Vagina (tissue), 2 donors: ENCODE data around the gene NRSN1. TPM values are rescaled to one million over a fixed set of nuclear protein-coding genes. Genes with fewer than 3 reads are reported as not detected.

ENCODE experiments used
- DNase-seq, 2 donors: peaks; one replicate each; pipeline ENCODE4 v3.0.0-alpha.2; 2017; ENCODE audit errors: extremely low spot score in 2 of 2
- H3K27ac ChIP-seq: fragments of 200-600 bp; sonication (generic); one replicate; pipeline ENCODE4 v1.5.1; 2019
- H3K27me3 ChIP-seq: fragments of 200-600 bp; sonication (generic); one replicate; pipeline ENCODE4 v1.5.1; 2019
- H3K36me3 ChIP-seq, 2 donors: fragments of 200-600 bp; sonication (generic); one replicate each; pipeline ENCODE4 v1.5.1; 2017 to 2019
- H3K4me1 ChIP-seq: fragments of 200-600 bp; sonication (generic); one replicate; pipeline ENCODE4 v1.5.1; 2019
- H3K4me3 ChIP-seq, 2 donors: fragments of 200-600 bp; sonication (generic); 1 replicate in 1 of 2; 2 replicates in 1 of 2; pipeline ENCODE4 v1.5.1; 2016 to 2019
- H3K9me3 ChIP-seq: fragments of 200-600 bp; sonication (generic); one replicate; pipeline ENCODE4 v1.5.1; 2019
- POLR2A ChIP-seq, 2 donors: fragments of 450-650 bp; IDR thresholded peaks; one replicate each; pipeline ENCODE4 v1.6.1; 2017; ENCODE audit warnings: antibody characterized with exemption in 2 of 2, mild to moderate bottlenecking in 2 of 2, moderate library complexity in 2 of 2
- POLR2AphosphoS5 ChIP-seq, 2 donors: sonication (generic); formaldehyde crosslinking; IDR thresholded peaks; one replicate each; pipeline ENCODE4 v1.9.0; 2017; ENCODE audit warnings: antibody characterized with exemption in 2 of 2, mild to moderate bottlenecking in 2 of 2, low read depth in 1 of 2; ENCODE audit not compliant: insufficient read depth in 1 of 2
- intact Hi-C: fragments of 100-400 bp; cut with DNase I; formaldehyde crosslinking; loops from one replicate; pipeline ENCODE4 v1.15.1; 2023
- total RNA-seq: library from RNA; depleted of rRNA; stranded (reverse); fragments of >200 nt; gene quantifications from one replicate; pipeline ENCODE4 v1.2.3, GENCODE V29; 2016
- TF ChIP-seq, protein P1 (sequence below), 3 experiments: fragments of 450-650 bp in 2 of 3; fragments of 200-600 bp in 1 of 3; sonication (generic) in 1 of 3; IDR thresholded peaks; one replicate each; pipeline ENCODE4 v1.5.1; 2017 to 2019; ENCODE audit warnings: antibody characterized with exemption in 3 of 3, mild to moderate bottlenecking in 2 of 3, moderate library complexity in 2 of 3

NRSN1 gene
- total RNA-seq, 1 donor from 2014 or later = 1.5 TPM

DNA sequence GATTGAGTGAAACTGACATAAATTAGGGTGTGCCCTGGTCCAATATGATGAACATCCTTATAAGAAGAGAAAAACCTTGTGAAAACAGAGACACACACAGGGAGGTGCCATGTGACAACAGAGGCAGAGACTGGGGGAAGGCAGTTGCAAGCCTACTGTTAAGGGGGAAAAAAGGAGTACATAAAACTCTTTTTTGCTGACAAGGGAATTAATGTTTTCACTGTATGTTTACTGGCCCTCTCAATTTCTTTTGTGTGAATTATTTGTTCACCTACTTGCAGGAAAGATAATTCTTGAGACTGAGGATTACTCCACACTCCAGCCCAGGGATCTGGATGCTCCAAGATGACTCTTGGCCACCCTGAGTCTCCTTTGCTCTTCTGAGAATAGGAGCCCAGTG is 12.1 kb upstream of the NRSN1 start:
- no peak for TF ChIP-seq POLR2AphosphoS5 (IDR thresholded peaks at IDR 0.05; ENCODE audit: insufficient read depth in 1 of 2, low read depth in 1 of 2)
- TF ChIP-seq, protein P1, sequence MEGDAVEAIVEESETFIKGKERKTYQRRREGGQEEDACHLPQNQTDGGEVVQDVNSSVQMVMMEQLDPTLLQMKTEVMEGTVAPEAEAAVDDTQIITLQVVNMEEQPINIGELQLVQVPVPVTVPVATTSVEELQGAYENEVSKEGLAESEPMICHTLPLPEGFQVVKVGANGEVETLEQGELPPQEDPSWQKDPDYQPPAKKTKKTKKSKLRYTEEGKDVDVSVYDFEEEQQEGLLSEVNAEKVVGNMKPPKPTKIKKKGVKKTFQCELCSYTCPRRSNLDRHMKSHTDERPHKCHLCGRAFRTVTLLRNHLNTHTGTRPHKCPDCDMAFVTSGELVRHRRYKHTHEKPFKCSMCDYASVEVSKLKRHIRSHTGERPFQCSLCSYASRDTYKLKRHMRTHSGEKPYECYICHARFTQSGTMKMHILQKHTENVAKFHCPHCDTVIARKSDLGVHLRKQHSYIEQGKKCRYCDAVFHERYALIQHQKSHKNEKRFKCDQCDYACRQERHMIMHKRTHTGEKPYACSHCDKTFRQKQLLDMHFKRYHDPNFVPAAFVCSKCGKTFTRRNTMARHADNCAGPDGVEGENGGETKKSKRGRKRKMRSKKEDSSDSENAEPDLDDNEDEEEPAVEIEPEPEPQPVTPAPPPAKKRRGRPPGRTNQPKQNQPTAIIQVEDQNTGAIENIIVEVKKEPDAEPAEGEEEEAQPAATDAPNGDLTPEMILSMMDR (IDR thresholded peaks at IDR 0.05) = no peak
- no peak for TF ChIP-seq POLR2A (IDR thresholded peaks at IDR 0.05)
- no peak overlapping the region for H3K4me3 ChIP-seq
- H3K27me3 ChIP-seq = no peaks in the 10 kb centered on the region
- intact Hi-C loops = no loop called here
- no peak for DNase-seq
- H3K27ac ChIP-seq = no peak overlapping the region
- no peaks in the 10 kb centered on the region for H3K9me3 ChIP-seq
- no peaks in the 10 kb centered on the region for H3K36me3 ChIP-seq
- no peaks in the 10 kb centered on the region for H3K4me1 ChIP-seq

- Histone ChIP-seq H3K4me1 (no peaks in the 10 kb centered on the region), H3K27ac (no peak overlapping the region), H3K27me3 (no peaks in the 10 kb centered on the region), H3K9me3 (no peaks in the 10 kb centered on the region), H3K36me3 (no peaks in the 10 kb centered on the region), H3K4me3 (no peak overlapping the region)
- intact Hi-C loops = no loop called here
- DNase-seq = no peak
- no peak for TF ChIP-seq POLR2AphosphoS5 (IDR thresholded peaks at IDR 0.05; ENCODE audit: insufficient read depth in 1 of 2, low read depth in 1 of 2)
- TF ChIP-seq, protein P1 (IDR thresholded peaks at IDR 0.05) = no peak
Observed at GRCh38 chr6:24117021-24117420, 9.0 kb upstream of the NRSN1 start.

DNA sequence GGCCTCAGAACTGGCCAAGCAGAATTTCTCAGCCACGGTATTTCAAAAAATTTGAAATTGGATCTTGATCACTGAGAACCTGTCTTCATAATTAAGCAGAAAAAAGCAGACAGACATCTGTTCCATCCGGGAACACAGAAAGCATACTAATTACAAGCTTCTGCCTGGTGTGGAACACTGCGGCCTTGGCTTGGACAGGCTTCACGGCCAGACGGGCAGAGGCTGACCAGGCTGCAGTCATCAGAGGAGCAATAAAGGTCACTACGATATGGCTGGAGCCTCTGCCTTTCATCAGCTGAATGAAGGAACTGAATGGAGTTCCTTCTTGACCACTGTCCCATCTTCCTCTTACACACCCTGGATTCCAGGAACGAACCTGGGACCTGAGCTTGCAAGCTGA is 3.9 kb upstream of the NRSN1 start:
- intact Hi-C loops = no loop called here
- Histone ChIP-seq H3K27me3 (no peaks in the 10 kb centered on the region), H3K27ac (no peak overlapping the region), H3K4me3 (no peak overlapping the region), H3K9me3 (no peaks in the 10 kb centered on the region), H3K36me3 (no peaks in the 10 kb centered on the region), H3K4me1 (no peaks in the 10 kb centered on the region)
- DNase-seq = no peak
- no peak for TF ChIP-seq POLR2AphosphoS5 (IDR thresholded peaks at IDR 0.05; ENCODE audit: insufficient read depth in 1 of 2, low read depth in 1 of 2)
- TF ChIP-seq POLR2A (IDR thresholded peaks at IDR 0.05) = no peak
- TF ChIP-seq, protein P1 (IDR thresholded peaks at IDR 0.05) = no peak

DNA sequence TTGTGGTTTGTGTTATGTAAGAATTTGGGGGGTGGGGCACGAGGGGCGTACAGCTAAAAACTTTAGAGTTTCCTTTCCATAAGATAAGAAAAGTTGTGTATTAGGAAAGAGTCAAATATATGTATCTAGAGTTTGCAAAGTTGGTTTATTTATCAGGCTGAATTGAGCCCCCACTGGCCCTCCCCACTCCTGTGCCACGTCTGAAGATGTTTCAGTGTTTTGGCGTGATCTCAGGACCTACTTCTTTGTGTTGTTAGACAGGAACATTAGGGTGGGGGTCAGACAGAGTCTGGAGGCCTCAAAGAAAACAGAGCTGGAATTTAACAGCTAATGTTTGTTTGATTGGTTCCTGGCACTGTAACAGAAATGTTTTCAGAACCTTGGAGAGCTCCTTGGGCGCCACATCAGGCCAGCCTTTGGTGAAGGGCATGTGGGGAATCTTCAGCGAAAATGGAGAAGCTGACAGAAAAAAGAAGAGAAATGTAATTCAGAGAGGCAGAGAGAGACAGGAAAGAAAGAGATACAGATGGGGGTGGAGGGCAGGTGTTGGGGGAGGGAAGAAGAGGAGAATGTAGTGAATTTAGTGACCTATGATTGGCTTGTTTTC is 674 bp downstream of the NRSN1 start:
- no peaks in the 10 kb centered on the region for H3K27me3 ChIP-seq
- intact Hi-C loops = no loop called here
- H3K36me3 ChIP-seq = no peaks in the 10 kb centered on the region
- H3K4me3 ChIP-seq = no peak overlapping the region
- H3K27ac ChIP-seq = no peak overlapping the region
- H3K4me1 ChIP-seq = no peaks in the 10 kb centered on the region
- H3K9me3 ChIP-seq = no peaks in the 10 kb centered on the region
- DNase-seq = no peak
- no peak for TF ChIP-seq POLR2AphosphoS5 (IDR thresholded peaks at IDR 0.05; ENCODE audit: insufficient read depth in 1 of 2, low read depth in 1 of 2)
- TF ChIP-seq, protein P1 (IDR thresholded peaks at IDR 0.05) = no peak
- no peak for TF ChIP-seq POLR2A (IDR thresholded peaks at IDR 0.05)

DNA sequence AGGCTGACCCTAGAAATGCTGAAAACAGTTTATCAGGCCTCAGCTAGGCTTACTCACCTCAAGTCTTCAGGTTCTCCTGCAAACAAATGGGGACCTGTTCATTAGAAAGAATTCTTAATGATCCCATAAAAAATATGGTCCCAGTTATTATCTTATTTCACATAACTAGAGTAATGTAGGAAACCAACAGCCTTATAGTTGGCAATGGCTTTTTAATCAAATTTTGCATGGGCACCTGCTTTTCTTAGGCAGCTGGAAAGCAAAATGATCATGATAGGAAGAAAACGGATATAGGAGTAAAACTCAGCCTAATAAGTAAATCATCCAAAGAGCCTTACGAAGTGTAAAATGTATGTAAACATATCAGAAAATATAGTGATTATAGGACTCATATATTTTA is 1.3 kb downstream of the NRSN1 start:
- Histone ChIP-seq H3K4me3 (no peak overlapping the region), H3K27ac (no peak overlapping the region), H3K27me3 (no peaks in the 10 kb centered on the region), H3K9me3 (no peaks in the 10 kb centered on the region), H3K36me3 (no peaks in the 10 kb centered on the region), H3K4me1 (no peaks in the 10 kb centered on the region)
- DNase-seq = no peak
- TF ChIP-seq, protein P1 (IDR thresholded peaks at IDR 0.05) = no peak
- TF ChIP-seq POLR2A (IDR thresholded peaks at IDR 0.05) (no peak), POLR2AphosphoS5 (IDR thresholded peaks at IDR 0.05; ENCODE audit: insufficient read depth in 1 of 2, low read depth in 1 of 2) (no peak)
- intact Hi-C loops = no loop called here
